Gastrocnemius medialis (tissue), 4 donors: ENCODE results near the gene ELMO1. TPM values are rescaled to one million over a fixed set of nuclear protein-coding genes. Genes with fewer than 3 reads are reported as not detected.

ENCODE experiments used
- ATAC-seq, 2 donors: fragments of 150-250 bp; one replicate each; pipeline ENCODE4 v1.9.1; 2016
- DNase-seq, 2 donors: peaks; one replicate each; pipeline ENCODE4 v3.0.0-alpha.2; 2019
- H3K27ac ChIP-seq, 4 donors: fragments of 200-600 bp; sonication (generic); 1 replicate in 1 of 4; 2 replicates in 3 of 4; pipeline ENCODE4 v1.5.1; 2016 to 2018; ENCODE audit warnings: mild to moderate bottlenecking in 2 of 4, moderate library complexity in 1 of 4
- H3K27me3 ChIP-seq, 3 donors: fragments of 200-600 bp; sonication (generic) in 2 of 3; 1 replicate in 1 of 3; 2 replicates in 2 of 3; pipeline versions ENCODE4 v1.5.1 to v1.6.0; 2016 to 2019; ENCODE audit warnings: mild to moderate bottlenecking in 1 of 3, moderate library complexity in 1 of 3
- H3K36me3 ChIP-seq, 2 donors: fragments of 200-600 bp; sonication (generic) in 1 of 2; one replicate each; pipeline ENCODE4 v1.5.1; 2017 to 2018
- H3K4me1 ChIP-seq, 2 donors: fragments of 200-600 bp; sonication (generic) in 1 of 2; one replicate each; pipeline ENCODE4 v1.5.1; 2016 to 2017; ENCODE audit warnings: mild to moderate bottlenecking in 2 of 2
- H3K4me3 ChIP-seq, 4 donors: fragments of 200-600 bp; sonication (generic) in 3 of 4; 1 replicate in 1 of 4; 2 replicates in 3 of 4; pipeline ENCODE4 v1.5.1; 2016 to 2019; ENCODE audit warnings: mild to moderate bottlenecking in 2 of 4
- H3K9me3 ChIP-seq, 3 donors: fragments of 200-600 bp; sonication (generic) in 2 of 3; 1 replicate in 1 of 3; 2 replicates in 2 of 3; pipeline ENCODE4 v1.5.1; 2016 to 2019
- POLR2A ChIP-seq, 2 donors: fragments of 450-650 bp; IDR thresholded peaks; one replicate each; pipeline ENCODE4 v1.6.1; 2017; ENCODE audit warnings: antibody characterized with exemption in 2 of 2, mild to moderate bottlenecking in 2 of 2, moderate library complexity in 2 of 2
- in situ Hi-C, 4 donors: fragments of 200-750 bp; cut with MboI; loops; one replicate each; pipeline versions ENCODE4 v1.15.0 to v1.8.0; 2017; ENCODE audit warnings: low sequenced_read_pairs in 4 of 4
- intact Hi-C: fragments of 100-400 bp; cut with DNase I; formaldehyde crosslinking; loops from one replicate; pipeline ENCODE4 v1.15.1; 2023; ENCODE audit warnings: low total_unique reads
- total RNA-seq, 4 donors: library from RNA; depleted of rRNA; stranded (reverse); fragments of >200 nt; gene quantifications; one replicate each; pipeline versions ENCODE4 v1.1.0 to v1.2.3, GENCODE V29; 2016
- TF ChIP-seq, protein P1 (sequence below), 5 experiments: fragments of 450-650 bp in 3 of 5; fragments of 200-600 bp in 2 of 5; sonication (generic) in 2 of 5; IDR thresholded peaks in 4 of 5; conservative IDR thresholded peaks in 1 of 5; 1 replicate in 4 of 5; 2 replicates in 1 of 5; pipeline ENCODE4 v1.5.1; 2016 to 2019; ENCODE audit warnings: antibody characterized with exemption in 5 of 5, mild to moderate bottlenecking in 3 of 5, moderate library complexity in 3 of 5

ELMO1 gene
- total RNA-seq, 4 donors from 2014 or later: 8.4 to 18.9 (median 14.6) TPM

DNA sequence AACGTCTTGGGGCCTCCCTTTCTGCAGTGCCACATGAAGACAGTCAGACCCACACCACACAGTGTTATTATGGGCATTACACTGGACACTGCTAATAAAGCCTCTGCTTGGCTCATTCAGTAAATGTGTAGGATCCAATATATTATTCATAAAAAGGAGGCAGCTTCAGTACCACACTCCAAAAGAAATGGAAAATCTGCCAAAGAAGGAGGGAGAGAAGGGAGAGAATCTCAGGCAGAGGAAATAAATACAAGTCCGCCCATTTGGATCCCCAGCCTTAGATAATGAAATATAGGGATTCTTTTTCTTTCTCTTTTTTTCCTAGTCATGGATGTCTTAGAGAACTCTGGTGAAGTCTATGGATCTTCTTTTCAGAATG lies 162.2 kb downstream of the ELMO1 start:
- Histone ChIP-seq H3K36me3 (no peaks in the 10 kb centered on the region), H3K27ac (peak overlapping the region in 2 of 4 donors; percentile 5 to 48), H3K4me3 (no peak overlapping the region), H3K27me3 (no peaks in the 10 kb centered on the region), H3K4me1 (peaks cover 0 to 33% of the 10 kb centered on the region in 2 donors), H3K9me3 (no peaks in the 10 kb centered on the region)
- TF ChIP-seq POLR2A (IDR thresholded peaks at IDR 0.05): no peak
- TF ChIP-seq, protein P1, sequence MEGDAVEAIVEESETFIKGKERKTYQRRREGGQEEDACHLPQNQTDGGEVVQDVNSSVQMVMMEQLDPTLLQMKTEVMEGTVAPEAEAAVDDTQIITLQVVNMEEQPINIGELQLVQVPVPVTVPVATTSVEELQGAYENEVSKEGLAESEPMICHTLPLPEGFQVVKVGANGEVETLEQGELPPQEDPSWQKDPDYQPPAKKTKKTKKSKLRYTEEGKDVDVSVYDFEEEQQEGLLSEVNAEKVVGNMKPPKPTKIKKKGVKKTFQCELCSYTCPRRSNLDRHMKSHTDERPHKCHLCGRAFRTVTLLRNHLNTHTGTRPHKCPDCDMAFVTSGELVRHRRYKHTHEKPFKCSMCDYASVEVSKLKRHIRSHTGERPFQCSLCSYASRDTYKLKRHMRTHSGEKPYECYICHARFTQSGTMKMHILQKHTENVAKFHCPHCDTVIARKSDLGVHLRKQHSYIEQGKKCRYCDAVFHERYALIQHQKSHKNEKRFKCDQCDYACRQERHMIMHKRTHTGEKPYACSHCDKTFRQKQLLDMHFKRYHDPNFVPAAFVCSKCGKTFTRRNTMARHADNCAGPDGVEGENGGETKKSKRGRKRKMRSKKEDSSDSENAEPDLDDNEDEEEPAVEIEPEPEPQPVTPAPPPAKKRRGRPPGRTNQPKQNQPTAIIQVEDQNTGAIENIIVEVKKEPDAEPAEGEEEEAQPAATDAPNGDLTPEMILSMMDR (IDR thresholded peaks at IDR 0.05 in 4 of 5, conservative IDR thresholded peaks at IDR 0.05 in 1 of 5): no peak
- ATAC-seq: peak in 1 of 2 donors; percentile 19
- DNase-seq: no peak
- intact Hi-C loops (loop anchor here (10.0 kb wide), 2 partner anchors 72 to 158 kb away; partner anchors contain the start of gene ELMO1), in situ Hi-C loops (no loop called here)

DNA sequence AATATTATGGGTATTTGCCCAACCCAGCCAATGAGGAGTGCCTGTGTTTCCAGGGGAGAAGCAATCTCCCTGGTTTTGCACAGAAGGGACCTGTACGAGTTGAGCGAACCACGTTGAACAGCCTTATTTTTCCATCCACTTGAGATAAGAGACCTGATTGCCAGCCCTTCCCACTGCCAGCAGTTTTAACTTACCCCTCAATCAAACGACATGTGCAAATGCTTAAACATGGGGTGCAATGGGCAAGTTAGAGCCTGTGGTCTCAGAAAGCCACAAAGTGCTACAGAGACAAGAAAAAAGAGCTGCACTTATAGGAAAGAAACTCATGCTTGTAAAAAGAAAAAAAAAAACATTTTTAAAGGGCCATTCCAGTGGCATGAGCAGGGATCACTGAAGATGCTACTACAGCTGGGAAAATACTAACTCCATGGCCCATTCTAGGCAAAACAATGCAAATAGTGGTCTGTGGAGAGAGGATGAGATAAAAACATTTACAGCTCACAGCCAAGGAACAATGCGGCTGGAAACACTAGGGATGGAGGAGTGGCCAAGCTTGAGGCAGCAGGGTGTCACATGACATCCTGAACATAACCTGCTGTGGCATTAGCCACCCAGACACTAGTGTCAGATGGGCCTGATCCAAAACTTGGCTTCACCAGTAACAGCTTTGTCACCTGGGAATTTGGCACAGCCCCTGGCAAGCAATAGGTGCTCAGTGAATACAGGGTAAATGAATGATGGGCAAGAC lies 162.8 kb downstream of the ELMO1 start:
- Histone ChIP-seq H3K4me3 (no peak overlapping the region), H3K27ac (peak overlapping the region in 2 of 4 donors; percentile 5 to 48), H3K27me3 (no peaks in the 10 kb centered on the region), H3K36me3 (no peaks in the 10 kb centered on the region), H3K9me3 (no peaks in the 10 kb centered on the region), H3K4me1 (peaks cover 0 to 33% of the 10 kb centered on the region in 2 donors)
- DNase-seq (no peak), ATAC-seq (peak in 1 of 2 donors; percentile 45)
- in situ Hi-C loops (no loop called here), intact Hi-C loops (loop anchor here (10.0 kb wide), 2 partner anchors 71 to 159 kb away; partner anchors contain the start of gene ELMO1)
- TF ChIP-seq POLR2A (IDR thresholded peaks at IDR 0.05): no peak
- TF ChIP-seq, protein P1 (IDR thresholded peaks at IDR 0.05 in 4 of 5, conservative IDR thresholded peaks at IDR 0.05 in 1 of 5): no peak

DNA sequence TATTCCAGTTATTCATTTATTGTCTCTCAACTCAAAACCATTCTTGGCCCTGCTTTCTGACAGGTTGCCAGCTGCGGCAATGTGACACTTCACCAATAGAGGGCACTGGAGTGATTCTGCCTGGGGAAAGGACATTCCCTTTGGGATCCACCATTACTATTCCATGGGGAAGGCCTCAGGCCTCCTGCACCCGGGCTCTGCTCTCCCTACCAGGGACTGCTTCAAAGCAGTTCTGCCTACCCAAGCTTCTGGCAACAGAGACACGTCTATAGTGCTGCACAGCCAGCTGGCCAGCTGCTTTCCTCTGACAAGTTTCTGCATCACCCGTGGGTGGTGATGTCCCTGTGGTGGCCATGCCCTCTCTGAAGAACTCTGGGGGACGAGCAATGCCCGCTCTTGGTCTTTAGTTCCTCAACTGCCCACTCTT lies 163.8 kb downstream of the ELMO1 start:
- Histone ChIP-seq H3K27ac (peak overlapping the region in 1 of 4 donors; percentile 44), H3K9me3 (no peaks in the 10 kb centered on the region), H3K4me1 (peaks cover 0 to 33% of the 10 kb centered on the region in 2 donors), H3K27me3 (no peaks in the 10 kb centered on the region), H3K36me3 (no peaks in the 10 kb centered on the region), H3K4me3 (no peak overlapping the region)
- intact Hi-C loops: loop anchor here (10.0 kb wide), 2 partner anchors 70 to 160 kb away; partner anchors contain the start of gene ELMO1
- ATAC-seq (peak in 1 of 2 donors; percentile 33), DNase-seq (peak; percentile 13 to 41)
- TF ChIP-seq, protein P1 (IDR thresholded peaks at IDR 0.05 in 4 of 5, conservative IDR thresholded peaks at IDR 0.05 in 1 of 5): peak in 3 of 5 experiments; percentile 46 to 56 (median 54)
- TF ChIP-seq POLR2A (IDR thresholded peaks at IDR 0.05): no peak
- in situ Hi-C loops: no loop called here

DNA sequence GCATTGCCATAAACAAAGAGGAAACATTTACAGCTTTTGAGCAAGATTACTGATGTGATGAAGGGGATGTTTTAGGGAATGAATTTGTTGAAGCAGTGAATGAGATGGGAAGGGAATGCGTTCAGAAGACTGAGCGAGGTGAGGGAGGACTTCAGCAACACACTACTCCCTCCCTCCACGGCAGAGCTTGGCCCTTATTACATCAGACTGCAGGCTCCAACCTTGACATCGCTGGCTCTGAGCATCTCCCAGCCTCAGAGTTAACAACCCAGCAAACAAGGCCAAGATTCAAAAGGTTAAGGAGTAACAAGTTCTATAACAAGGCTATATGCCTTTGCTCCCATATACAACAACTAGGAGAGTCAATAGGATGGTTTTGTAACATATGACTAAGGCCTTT lies 164.4 kb downstream of the ELMO1 start:
- TF ChIP-seq, protein P1 (IDR thresholded peaks at IDR 0.05 in 4 of 5, conservative IDR thresholded peaks at IDR 0.05 in 1 of 5): no peak
- no peak for TF ChIP-seq POLR2A (IDR thresholded peaks at IDR 0.05)
- DNase-seq (no peak), ATAC-seq (no peak)
- in situ Hi-C loops: no loop called here
- Histone ChIP-seq H3K27ac (peak overlapping the region in 2 of 4 donors; percentile 12 to 19), H3K27me3 (no peaks in the 10 kb centered on the region), H3K4me3 (no peak overlapping the region), H3K4me1 (peaks cover 0 to 33% of the 10 kb centered on the region in 2 donors), H3K36me3 (no peaks in the 10 kb centered on the region), H3K9me3 (no peaks in the 10 kb centered on the region)
- intact Hi-C loops: loop anchor here (10.0 kb wide), 2 partner anchors 69 to 161 kb away; partner anchors contain the start of gene ELMO1
